DND-41 (cell line): Measurements from ENCODE around the gene SLC2A9.

Source experiments
- ATAC-seq: fragments of 200-7000 bp; cut with Tn5 transposase; 3 replicates; pipeline ENCODE4 v1.9.1; 2021; ENCODE audit warnings: low read depth; ENCODE audit not compliant: insufficient read depth
- DNase-seq: peaks from one replicate; pipeline ENCODE4 v3.0.0-alpha.2; 2020
- H2AFZ ChIP-seq: 2 replicates; pipeline ENCODE4 v1.6.0; 2012; ENCODE audit warnings: low read depth, low read length
- H3K27ac ChIP-seq: 2 replicates; pipeline ENCODE4 v1.5.1; 2012; ENCODE audit warnings: low read length, inconsistent platforms
- H3K27me3 ChIP-seq: fragments of 200-600 bp; sonication (generic); 2 replicates; pipeline ENCODE4 v1.6.0; 2012; ENCODE audit warnings: low read length, mild to moderate bottlenecking, inconsistent platforms; ENCODE audit not compliant: insufficient read depth, poor library complexity
- H3K36me3 ChIP-seq: 2 replicates; pipeline ENCODE4 v1.5.1; 2012; ENCODE audit warnings: low read length, inconsistent platforms; ENCODE audit not compliant: insufficient read depth
- H3K4me1 ChIP-seq: 2 replicates; pipeline ENCODE4 v1.5.1; 2012; ENCODE audit warnings: mild to moderate bottlenecking, low read length; ENCODE audit not compliant: insufficient read depth
- H3K4me2 ChIP-seq: 2 replicates; pipeline ENCODE4 v1.6.0; 2012; ENCODE audit warnings: mild to moderate bottlenecking, moderate library complexity, low read length, inconsistent platforms; ENCODE audit not compliant: insufficient read depth
- H3K4me3 ChIP-seq, 2 experiments: fragments of 200-600 bp in 1 of 2; shearing (Covaris generic) in 1 of 2; 2 replicates each; pipeline ENCODE4 v1.5.1; 2012 to 2016; ENCODE audit warnings: inconsistent platforms in 2 of 2, low read length in 2 of 2, mild to moderate bottlenecking in 2 of 2, low read depth in 1 of 2, moderate library complexity in 1 of 2
- H3K79me2 ChIP-seq: 2 replicates; pipeline ENCODE4 v1.6.0; 2012; ENCODE audit warnings: low read length, inconsistent platforms; ENCODE audit not compliant: insufficient read depth
- H3K9ac ChIP-seq: 2 replicates; pipeline ENCODE4 v1.6.0; 2012; ENCODE audit warnings: low read depth, mild to moderate bottlenecking, inconsistent platforms, low read length, moderate library complexity
- H3K9me3 ChIP-seq: 2 replicates; pipeline ENCODE4 v1.5.1; 2012; ENCODE audit warnings: low read length, moderate library complexity, mild to moderate bottlenecking, inconsistent platforms; ENCODE audit not compliant: insufficient read depth, severe bottlenecking
- H4K20me1 ChIP-seq: 2 replicates; pipeline ENCODE4 v1.6.0; 2012; ENCODE audit warnings: low read length; ENCODE audit not compliant: insufficient read depth
- CTCF ChIP-seq: IDR thresholded peaks from 2 replicates; pipeline ENCODE4 v1.5.1; 2012; ENCODE audit warnings: borderline replicate concordance, low read length, moderate library complexity, mild to moderate bottlenecking; ENCODE audit not compliant: poor library complexity, severe bottlenecking; ENCODE audit errors: extremely low read depth
- EZH2 ChIP-seq: IDR thresholded peaks from 3 replicates; pipeline ENCODE4 v1.6.1; 2012; ENCODE audit warnings: borderline replicate concordance, low read depth, mild to moderate bottlenecking, moderate library complexity, low read length, inconsistent platforms; ENCODE audit not compliant: severe bottlenecking

SLC2A9 gene

DNA sequence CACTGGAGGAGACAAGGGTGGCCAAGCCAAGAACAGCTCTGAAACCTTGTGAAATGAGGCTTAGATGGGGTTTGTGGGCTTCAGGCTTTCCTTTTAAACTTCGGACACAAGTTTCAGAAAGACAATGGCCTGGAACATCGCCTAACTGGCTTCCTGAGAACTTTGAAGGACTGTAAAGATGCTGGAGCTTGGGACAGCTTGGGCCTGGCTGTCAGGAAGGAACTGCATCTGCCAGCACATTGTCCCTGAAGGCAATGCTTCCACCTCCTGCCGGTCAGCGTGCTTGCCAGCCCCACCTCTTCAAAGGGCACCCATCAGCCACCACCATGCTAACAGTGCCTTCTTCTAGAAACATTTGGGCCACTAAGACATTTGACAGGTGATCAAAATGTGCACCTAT, 132.0 kb downstream of the SLC2A9 start:
- Histone ChIP-seq H3K4me2 (no peak overlapping the region), H3K4me1 (no peaks in the 10 kb centered on the region), H3K27me3 (no peaks in the 10 kb centered on the region), H2AFZ (no peak overlapping the region), H3K79me2 (no peaks in the 10 kb centered on the region), H3K27ac (no peak overlapping the region), H3K9ac (no peak overlapping the region), H4K20me1 (no peaks in the 10 kb centered on the region; the same call in 1 of the 2 replicates), H3K36me3 (no peaks in the 10 kb centered on the region), H3K9me3 (no peaks in the 10 kb centered on the region), H3K4me3 (no peak overlapping the region)
- ATAC-seq (no peak), DNase-seq (no peak)
- TF ChIP-seq EZH2, result no peak
- no peak for TF ChIP-seq CTCF

DNA sequence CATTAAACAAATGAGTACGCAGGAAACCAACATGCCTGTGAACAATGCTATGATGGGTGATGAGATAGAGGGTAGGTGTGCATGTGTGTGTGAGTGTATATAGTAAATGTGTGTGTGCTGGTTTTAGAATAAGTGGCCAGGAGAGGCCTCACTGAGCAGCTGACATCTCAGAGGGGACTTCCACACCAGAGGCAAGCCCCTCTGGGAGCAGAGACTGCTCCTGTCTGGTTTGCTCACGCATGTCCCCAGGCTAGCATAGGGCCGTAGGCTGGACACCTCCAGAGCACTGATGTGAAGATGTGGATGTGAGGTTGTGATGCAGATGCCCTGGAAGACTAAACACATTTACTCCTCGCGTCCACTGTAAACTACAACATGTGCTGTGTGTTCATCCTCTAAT, 135.3 kb downstream of the SLC2A9 start:
- TF ChIP-seq EZH2 (no peak), CTCF (no peak)
- Histone ChIP-seq H3K4me3 (no peak overlapping the region), H3K4me1 (no peaks in the 10 kb centered on the region), H3K79me2 (no peaks in the 10 kb centered on the region), H3K9ac (no peak overlapping the region), H3K36me3 (no peaks in the 10 kb centered on the region), H3K4me2 (no peak overlapping the region), H3K27ac (no peak overlapping the region), H4K20me1 (no peaks in the 10 kb centered on the region; the same call in 1 of the 2 replicates), H3K9me3 (no peaks in the 10 kb centered on the region), H2AFZ (no peak overlapping the region), H3K27me3 (no peaks in the 10 kb centered on the region)
- ATAC-seq (no peak; the same call in 2 of the 3 replicates), DNase-seq (no peak)

GRCh38 chr4:9880406-9881197, 140.7 kb downstream of the SLC2A9 start:
- Histone ChIP-seq H3K4me2 (no peak overlapping the region), H4K20me1 (no peaks in the 10 kb centered on the region), H3K9me3 (no peaks in the 10 kb centered on the region), H3K79me2 (no peaks in the 10 kb centered on the region), H3K36me3 (no peaks in the 10 kb centered on the region), H3K4me1 (no peaks in the 10 kb centered on the region), H3K27ac (no peak overlapping the region), H3K27me3 (no peaks in the 10 kb centered on the region), H3K9ac (no peak overlapping the region), H2AFZ (no peak overlapping the region), H3K4me3 (no peak overlapping the region)
- ATAC-seq (no peak), DNase-seq (no peak)
- no peak for TF ChIP-seq CTCF
- TF ChIP-seq EZH2, result no peak

DNA sequence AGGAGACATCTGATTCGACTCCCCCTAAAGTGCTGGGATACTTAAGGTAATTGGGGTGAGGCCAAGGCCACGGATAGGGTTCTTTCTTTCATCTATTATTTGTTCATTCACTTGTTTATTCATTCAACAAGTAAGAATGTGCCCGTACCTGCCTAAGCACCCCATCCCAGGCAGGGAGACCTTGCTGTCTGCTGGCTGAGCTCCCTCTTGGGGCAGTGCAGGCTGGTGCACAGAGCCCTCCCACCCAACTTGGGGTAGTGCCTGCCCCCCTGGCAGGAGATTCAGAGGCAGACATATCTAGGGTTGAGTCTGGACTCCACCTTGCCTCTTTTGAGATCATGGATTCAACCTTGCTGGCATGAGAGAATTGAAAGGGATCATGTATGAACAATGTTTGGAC, 144.2 kb downstream of the SLC2A9 start:
- Histone ChIP-seq H3K9ac (no peak overlapping the region), H4K20me1 (no peaks in the 10 kb centered on the region), H3K4me3 (no peak overlapping the region), H3K4me2 (no peak overlapping the region), H3K36me3 (no peaks in the 10 kb centered on the region), H3K79me2 (no peaks in the 10 kb centered on the region), H3K4me1 (no peaks in the 10 kb centered on the region), H3K27ac (no peak overlapping the region), H3K27me3 (no peaks in the 10 kb centered on the region), H2AFZ (no peak overlapping the region), H3K9me3 (no peaks in the 10 kb centered on the region)
- ATAC-seq, result no peak
- DNase-seq, result no peak
- TF ChIP-seq CTCF, result no peak
- no peak for TF ChIP-seq EZH2
